ENCODE data around the gene TXNDC8. TPM values are rescaled to one million over a fixed set of nuclear protein-coding genes. Genes with fewer than 3 reads are reported as not detected.

TXNDC8 gene
- total RNA-seq, 1 experiment from 2014 or later: not detected

- H3K4me1 ChIP-seq (ENCODE audit: control insufficient read depth in 1 of 2, insufficient read depth in 2 of 2, low read length in 2 of 2): no peaks in the 10 kb centered on the region
- CTCF ChIA-PET: no interaction called here
- intact Hi-C loops (cut with micrococcal nuclease): no loop called here
- H3K4me2 ChIP-seq (ENCODE audit: low read length): no peak overlapping the region
- no peak overlapping the region for H3K9ac ChIP-seq (ENCODE audit: low read length)
- H4K20me1 ChIP-seq (ENCODE audit: insufficient read depth): no peaks in the 10 kb centered on the region
- no peaks in the 10 kb centered on the region for H3K36me3 ChIP-seq (ENCODE audit: control insufficient read depth in 1 of 2, insufficient read depth in 2 of 2, low read length in 2 of 2)
- H3K9me3 ChIP-seq (ENCODE audit: control insufficient read depth in 1 of 2, insufficient read depth in 1 of 2, low read depth in 1 of 2, low read length in 2 of 2): no peaks in the 10 kb centered on the region
- RAD21 ChIA-PET (ENCODE audit: low non-redundant PET in 1 of 2, low total read pairs in 2 of 2, uncharacterized antibody in 2 of 2, unreplicated experiment in 2 of 2): no interaction called here
- H3K27ac ChIP-seq (ENCODE audit: low read depth, low read length): no peak overlapping the region
- H3K79me2 ChIP-seq (ENCODE audit: insufficient read depth, low read length): no peaks in the 10 kb centered on the region
- H3K9me2 ChIP-seq (ENCODE audit: insufficient read depth): no peaks in the 10 kb centered on the region
- DNase-seq (ENCODE audit: low read depth, low spot score): no peak
- no peak overlapping the region for H3K4me3 ChIP-seq (replicated peaks in 1 of 2; ENCODE audit: low read depth in 1 of 2, low read length in 2 of 2)
- no peak overlapping the region for H2AFZ ChIP-seq (ENCODE audit: low read depth, low read length, poor library complexity, severe bottlenecking)
- TF ChIP-seq CBX3 (IDR thresholded peaks at IDR 0.05; ENCODE audit: low read depth): no peak
- POLR2A ChIA-PET: no interaction called here
- no peak for ATAC-seq
- BruUV-seq (replicated peaks): no TSS peak
- H3K27me3 ChIP-seq (ENCODE audit: insufficient read depth, low read length): no peaks in the 10 kb centered on the region
Measured at GRCh38 chr9:110293248-110293647, 44.4 kb downstream of the TXNDC8 start.

GRCh38 chr9:110291921-110292557 lies 45.6 kb downstream of the TXNDC8 start:
- H3K4me1 ChIP-seq (ENCODE audit: control insufficient read depth in 1 of 2, insufficient read depth in 2 of 2, low read length in 2 of 2): no peaks in the 10 kb centered on the region
- BruUV-seq (replicated peaks): no TSS peak
- H2AFZ ChIP-seq (ENCODE audit: low read depth, low read length, poor library complexity, severe bottlenecking): no peak overlapping the region
- no peak overlapping the region for H3K9ac ChIP-seq (ENCODE audit: low read length)
- CTCF ChIA-PET: no interaction called here
- DNase-seq (ENCODE audit: low read depth, low spot score) (no peak), ATAC-seq (no peak)
- POLR2A ChIA-PET: no interaction called here
- RAD21 ChIA-PET (ENCODE audit: low non-redundant PET in 1 of 2, low total read pairs in 2 of 2, uncharacterized antibody in 2 of 2, unreplicated experiment in 2 of 2): no interaction called here
- no peaks in the 10 kb centered on the region for H4K20me1 ChIP-seq (ENCODE audit: insufficient read depth)
- no peaks in the 10 kb centered on the region for H3K36me3 ChIP-seq (ENCODE audit: control insufficient read depth in 1 of 2, insufficient read depth in 2 of 2, low read length in 2 of 2)
- H3K4me3 ChIP-seq (replicated peaks in 1 of 2; ENCODE audit: low read depth in 1 of 2, low read length in 2 of 2): no peak overlapping the region
- TF ChIP-seq MAX (IDR thresholded peaks at IDR 0.05): no peak
- no peak for TF ChIP-seq RAD21 (IDR thresholded peaks at IDR 0.05; ENCODE audit: low read depth)
- no peak for TF ChIP-seq EZH2 (IDR thresholded peaks at IDR 0.05)
- TF ChIP-seq ZBTB33 (IDR thresholded peaks at IDR 0.05; ENCODE audit: extremely low read depth, insufficient replicate concordance, low read length): no peak
- TF ChIP-seq CBX3 (IDR thresholded peaks at IDR 0.05; ENCODE audit: low read depth): no peak
- H3K27me3 ChIP-seq (ENCODE audit: insufficient read depth, low read length): no peaks in the 10 kb centered on the region
- no peaks in the 10 kb centered on the region for H3K9me2 ChIP-seq (ENCODE audit: insufficient read depth)
- no peaks in the 10 kb centered on the region for H3K79me2 ChIP-seq (ENCODE audit: insufficient read depth, low read length)
- intact Hi-C loops (cut with micrococcal nuclease): no loop called here
- H3K9me3 ChIP-seq (ENCODE audit: control insufficient read depth in 1 of 2, insufficient read depth in 1 of 2, low read depth in 1 of 2, low read length in 2 of 2): no peaks in the 10 kb centered on the region
- H3K27ac ChIP-seq (ENCODE audit: low read depth, low read length): no peak overlapping the region
- no peak overlapping the region for H3K4me2 ChIP-seq (ENCODE audit: low read length)

Measured in HCT116 (cell line).